GM13977 (cell line): ENCODE data around the gene GRAP2.

Source experiments
- DNase-seq: peaks from one replicate; pipeline ENCODE4 v3.0.0; 2012; ENCODE audit warnings: low spot score
- CTCF ChIP-seq: IDR thresholded peaks from 2 replicates; pipeline ENCODE4 v1.5.1; 2012; ENCODE audit warnings: mild to moderate bottlenecking, control low read depth; ENCODE audit not compliant: insufficient read depth; ENCODE audit errors: extremely low read depth, missing control alignments
- in situ Hi-C: fragments of 300-500 bp; cut with MboI; formaldehyde crosslinking; loops from one replicate; pipeline ENCODE4 v1.12.0; 2022; ENCODE audit warnings: low sequenced_read_pairs, low pct_unique_long_range_greater_than_20kb, mixed read lengths, inconsistent platforms; ENCODE audit not compliant: unreplicated experiment

GRAP2 gene

DNA sequence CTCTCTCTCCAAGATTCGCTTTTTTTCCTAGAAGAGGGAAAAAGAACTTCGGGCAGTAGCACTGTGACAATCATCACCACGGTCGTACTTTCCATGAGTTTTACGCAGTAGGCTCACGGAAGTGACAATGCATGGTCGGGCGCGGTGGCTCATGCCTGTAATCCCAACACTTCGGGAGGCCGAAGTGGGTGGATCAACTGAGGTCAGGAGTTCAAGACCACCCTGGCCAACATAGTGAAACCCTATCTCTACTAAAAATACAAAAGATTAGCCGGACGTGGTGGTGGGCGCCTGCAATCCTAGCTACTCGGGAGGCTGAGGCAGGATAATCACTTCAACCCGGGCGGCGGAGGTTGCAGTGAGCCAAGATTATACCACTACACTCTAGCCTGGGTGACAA is 23.4 kb downstream of the GRAP2 start:
- in situ Hi-C loops, result no loop called here
- no peak for TF ChIP-seq CTCF
- DNase-seq, result no peak

DNA sequence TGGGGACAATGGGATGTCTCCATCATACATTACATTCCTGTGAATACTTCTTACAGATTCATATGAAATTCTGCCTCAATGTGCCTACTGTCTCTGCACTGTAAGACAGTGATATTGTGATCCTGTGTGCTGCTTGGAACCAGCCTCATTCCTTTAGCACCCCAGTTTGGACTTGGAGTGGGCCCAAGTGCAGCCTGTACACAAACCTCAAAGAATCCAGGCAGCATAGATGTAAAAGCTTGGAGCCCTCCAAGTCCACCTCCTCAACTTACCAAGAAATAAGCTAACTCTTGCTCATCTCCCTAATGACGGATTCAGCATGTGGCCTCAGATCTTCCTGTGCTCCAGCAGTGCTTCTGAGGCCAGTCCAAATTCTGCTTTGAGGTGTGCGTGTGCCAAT is 24.4 kb downstream of the GRAP2 start:
- in situ Hi-C loops, result no loop called here
- no peak for TF ChIP-seq CTCF
- DNase-seq, result no peak

DNA sequence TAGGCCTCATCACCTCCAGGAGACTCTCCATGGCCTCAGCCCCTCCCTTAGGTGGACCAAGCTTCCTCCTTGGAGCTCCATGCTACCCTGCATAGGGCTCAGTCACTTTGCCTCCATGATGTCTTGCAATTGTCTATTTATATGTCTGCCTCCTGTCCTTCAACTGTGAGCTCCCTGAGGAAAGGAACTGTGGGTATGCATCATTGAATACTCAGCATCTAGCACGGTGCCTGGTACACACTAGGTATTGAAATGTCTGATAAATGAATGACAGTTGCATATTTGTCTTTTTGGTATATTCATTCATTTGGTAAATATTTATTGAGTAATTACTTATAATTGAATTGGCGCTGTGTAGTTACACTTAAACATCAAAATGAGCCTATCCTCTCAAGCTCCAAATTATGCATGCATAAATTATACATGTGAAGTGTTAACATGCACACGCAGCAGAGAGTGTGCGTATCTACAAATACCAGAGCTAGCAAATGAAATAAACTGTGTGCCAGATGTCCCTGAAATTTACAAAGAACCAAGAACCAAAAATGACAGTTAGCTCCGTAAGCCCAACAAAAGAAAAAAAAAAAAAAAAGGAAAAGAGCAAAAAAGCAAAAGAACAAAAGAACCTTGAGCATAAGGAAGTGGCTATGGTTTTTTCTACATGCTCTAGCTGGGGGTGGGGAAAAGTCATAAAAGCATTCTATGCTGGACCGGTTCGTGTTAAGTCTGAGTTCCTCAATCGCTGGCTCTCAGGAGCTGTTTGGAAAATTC is 25.2 kb downstream of the GRAP2 start:
- in situ Hi-C loops, result no loop called here
- DNase-seq, result no peak
- TF ChIP-seq CTCF, result no peak

DNA sequence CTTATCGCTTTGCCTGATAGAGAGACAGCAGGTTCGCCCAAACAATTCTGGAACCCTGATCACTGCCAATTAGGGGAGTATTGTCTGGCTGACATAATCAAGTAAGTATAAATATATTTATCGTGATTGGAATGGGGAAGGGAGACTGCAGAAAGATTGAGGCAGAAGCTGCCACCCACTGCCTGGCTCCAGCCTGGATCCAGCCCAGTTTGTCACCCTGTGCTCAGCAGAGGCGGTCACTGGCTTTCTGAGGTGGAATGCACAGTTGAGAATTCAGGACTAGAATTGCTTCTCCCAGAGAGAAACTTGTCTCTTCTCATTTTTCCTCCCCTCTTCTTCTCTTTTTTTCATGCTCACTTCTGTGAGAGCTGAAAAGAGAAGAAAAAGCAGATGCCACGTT is 25.9 kb downstream of the GRAP2 start:
- DNase-seq, result no peak
- no peak for TF ChIP-seq CTCF
- in situ Hi-C loops, result no loop called here

GRCh38 chr22:39927544-39927943 is 26.7 kb downstream of the GRAP2 start:
- in situ Hi-C loops, result no loop called here
- DNase-seq, result no peak
- TF ChIP-seq CTCF, result no peak

GRCh38 chr22:39928536-39929520 is 27.9 kb downstream of the GRAP2 start:
- TF ChIP-seq CTCF, result no peak
- DNase-seq, result no peak
- in situ Hi-C loops, result no loop called here
